ENCODE measurements around the gene MRGPRG. TPM values are rescaled to one million over a fixed set of nuclear protein-coding genes. Genes with fewer than 3 reads are reported as not detected.
A peak's percentile ranks its signal among the peaks of the same experiment; 100 is the strongest.

MRGPRG gene
- total RNA-seq, 1 donor from 2014 or later, result not detected

GRCh38 chr11:3196161-3197043 is 22.2 kb downstream of the MRGPRG start:
- Mint-ChIP-seq H3K4me3 (ENCODE audit: unreplicated experiment) (no peak overlapping the region), H3K9me3 (ENCODE audit: unreplicated experiment) (peaks cover 2% of the 10 kb centered on the region), H3K36me3 (ENCODE audit: unreplicated experiment) (no peaks in the 10 kb centered on the region), H3K27me3 (ENCODE audit: unreplicated experiment) (peaks cover 4% of the 10 kb centered on the region), H3K4me1 (ENCODE audit: low read depth, unreplicated experiment) (no peaks in the 10 kb centered on the region), H3K27ac (ENCODE audit: unreplicated experiment) (no peak overlapping the region)
- no peak for TF ChIP-seq CTCF (IDR thresholded peaks at IDR 0.05; ENCODE audit: partially characterized antibody, unreplicated experiment)
- DNase-seq, result no peak

- H3K36me3 Mint-ChIP-seq (ENCODE audit: unreplicated experiment), result no peaks in the 10 kb centered on the region
- H3K4me1 Mint-ChIP-seq (ENCODE audit: low read depth, unreplicated experiment), result no peaks in the 10 kb centered on the region
- DNase-seq, result no peak
- H3K9me3 Mint-ChIP-seq (ENCODE audit: unreplicated experiment), result peaks cover 2% of the 10 kb centered on the region
- H3K27me3 Mint-ChIP-seq (ENCODE audit: unreplicated experiment), result peaks cover 4% of the 10 kb centered on the region
- peak; percentile 8 for TF ChIP-seq CTCF (IDR thresholded peaks at IDR 0.05; ENCODE audit: partially characterized antibody, unreplicated experiment)
- H3K27ac Mint-ChIP-seq (ENCODE audit: unreplicated experiment), result no peak overlapping the region
- no peak overlapping the region for H3K4me3 Mint-ChIP-seq (ENCODE audit: unreplicated experiment)
Measured at GRCh38 chr11:3195251-3196160, 23.1 kb downstream of the MRGPRG start.

- Mint-ChIP-seq H3K27ac (ENCODE audit: unreplicated experiment) (no peak overlapping the region), H3K27me3 (ENCODE audit: unreplicated experiment) (peaks cover 4% of the 10 kb centered on the region), H3K4me1 (ENCODE audit: low read depth, unreplicated experiment) (no peaks in the 10 kb centered on the region), H3K4me3 (ENCODE audit: unreplicated experiment) (no peak overlapping the region), H3K9me3 (ENCODE audit: unreplicated experiment) (peaks cover 2% of the 10 kb centered on the region), H3K36me3 (ENCODE audit: unreplicated experiment) (no peaks in the 10 kb centered on the region)
- no peak for DNase-seq
- TF ChIP-seq CTCF (IDR thresholded peaks at IDR 0.05; ENCODE audit: partially characterized antibody, unreplicated experiment), result no peak
Measured at GRCh38 chr11:3194016-3194816, 24.4 kb downstream of the MRGPRG start.

- no peaks in the 10 kb centered on the region for H3K4me1 Mint-ChIP-seq (ENCODE audit: low read depth, unreplicated experiment)
- H3K36me3 Mint-ChIP-seq (ENCODE audit: unreplicated experiment), result no peaks in the 10 kb centered on the region
- H3K9me3 Mint-ChIP-seq (ENCODE audit: unreplicated experiment), result peaks cover 2% of the 10 kb centered on the region
- H3K27ac Mint-ChIP-seq (ENCODE audit: unreplicated experiment), result no peak overlapping the region
- DNase-seq, result no peak
- H3K4me3 Mint-ChIP-seq (ENCODE audit: unreplicated experiment), result no peak overlapping the region
- H3K27me3 Mint-ChIP-seq (ENCODE audit: unreplicated experiment), result peaks cover 4% of the 10 kb centered on the region
- TF ChIP-seq CTCF (IDR thresholded peaks at IDR 0.05; ENCODE audit: partially characterized antibody, unreplicated experiment), result no peak
Measured at GRCh38 chr11:3193373-3194015, 25.1 kb downstream of the MRGPRG start.
